ENCODE data around the gene SYCP2L.

GRCh38 chr6:10999994-11000393, 113.1 kb downstream of the SYCP2L start:
- TF ChIP-seq POLR2A (IDR thresholded peaks at IDR 0.05; ENCODE audit: low read depth, low read length) (no peak), POLR2AphosphoS5 (IDR thresholded peaks at IDR 0.05; ENCODE audit: low read depth, low read length) (no peak), TAF1 (IDR thresholded peaks at IDR 0.05; ENCODE audit: borderline replicate concordance, low read depth, low read length) (no peak)

All from GM12892 (cell line).